Hair follicle dermal papilla cell (primary cell): ENCODE data around the gene GDA. TPM values are rescaled to one million over a fixed set of nuclear protein-coding genes. Genes with fewer than 3 reads are reported as not detected.

ENCODE experiments used
- small RNA-seq: library from RNA; depleted of rRNA; stranded (forward); fragments of <200 nt; gene quantifications from one replicate; pipeline ENCODE3, GENCODE V24; 2012
- total RNA-seq: library from RNA; depleted of rRNA; stranded (reverse); fragments of >200 nt; gene quantifications from 2 replicates; pipeline ENCODE4 v1.2.3, GENCODE V29; 2012

Gene GDA
- total RNA-seq, result not detected in 2 replicates

GRCh38 chr9:72149231-72149975, at the start of gene GDA:
GDA (plus strand) TSS chr9:72149440; CDS start chr9:72149560, 120 bp downstream.

Small RNA genes lying within 50 kb of the gene (small RNA-seq; reads per million reads assigned to genes)
- gene RNA5SP285, result not detected

Other genes with a start within 250 kb of the GDA start
- gene ABHD17B, start 238.2 kb upstream of the GDA start, total RNA-seq, result 30.3 and 31.7 TPM in 2 replicates
- 13.3 and 15.3 TPM in 2 replicates for gene C9orf85, start 237.8 kb upstream of the GDA start, total RNA-seq
- not detected in 2 replicates for gene C9orf57, start 88.8 kb upstream of the GDA start, total RNA-seq
- gene ZFAND5, start 215.8 kb downstream of the GDA start, total RNA-seq, result 183 and 241 TPM in 2 replicates